HG02571 (cell line): ENCODE measurements around the gene LAMTOR4.

Experiments
- ATAC-seq: cut with Tn5 transposase; IDR thresholded peaks from one replicate; pipeline ENCODE4 v1.9.1; 2021; ENCODE audit warnings: mild to moderate bottlenecking, moderate library complexity; ENCODE audit not compliant: unreplicated experiment

LAMTOR4 gene

GRCh38 chr7:100148559-100149328, at the start of gene LAMTOR4:
Gene LAMTOR4 (plus strand): TSS chr7:100148918. CDS start chr7:100148973, 55 bp downstream.
- ATAC-seq = peak; percentile 98

- no peak for ATAC-seq
Measured at GRCh38 chr7:100099452-100099851, 49.3 kb upstream of the LAMTOR4 start.

DNA sequence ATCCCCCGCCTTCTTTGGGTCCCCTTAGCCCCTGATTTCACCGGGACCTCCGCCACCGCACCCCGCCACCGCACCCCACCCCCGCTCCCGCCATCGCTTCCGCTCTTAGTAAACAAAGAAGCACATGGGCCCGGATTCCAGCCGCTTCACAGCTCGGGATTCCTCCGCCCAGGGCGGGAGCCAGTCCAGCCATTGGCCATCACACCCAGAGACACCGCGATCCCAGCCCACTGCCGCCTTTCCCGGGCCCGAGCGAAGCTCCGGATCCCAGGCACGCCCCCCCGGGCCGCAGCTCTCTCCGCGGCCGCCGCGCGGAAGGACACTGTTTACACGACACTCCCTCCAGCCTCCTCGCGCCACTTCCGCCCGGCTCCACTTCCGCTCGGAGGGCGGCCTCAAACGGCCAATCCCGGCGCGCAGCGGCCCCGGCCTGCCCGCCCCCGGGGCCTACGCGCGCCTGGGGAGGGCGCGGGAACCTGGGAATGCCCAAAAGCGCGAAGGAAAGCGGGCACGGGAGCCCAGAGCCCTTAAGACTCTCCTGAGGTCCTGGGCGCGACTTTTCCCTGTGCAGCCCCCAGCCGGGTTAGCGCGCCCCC, 48.2 kb upstream of the LAMTOR4 start:
- peak; percentile 76 for ATAC-seq

DNA sequence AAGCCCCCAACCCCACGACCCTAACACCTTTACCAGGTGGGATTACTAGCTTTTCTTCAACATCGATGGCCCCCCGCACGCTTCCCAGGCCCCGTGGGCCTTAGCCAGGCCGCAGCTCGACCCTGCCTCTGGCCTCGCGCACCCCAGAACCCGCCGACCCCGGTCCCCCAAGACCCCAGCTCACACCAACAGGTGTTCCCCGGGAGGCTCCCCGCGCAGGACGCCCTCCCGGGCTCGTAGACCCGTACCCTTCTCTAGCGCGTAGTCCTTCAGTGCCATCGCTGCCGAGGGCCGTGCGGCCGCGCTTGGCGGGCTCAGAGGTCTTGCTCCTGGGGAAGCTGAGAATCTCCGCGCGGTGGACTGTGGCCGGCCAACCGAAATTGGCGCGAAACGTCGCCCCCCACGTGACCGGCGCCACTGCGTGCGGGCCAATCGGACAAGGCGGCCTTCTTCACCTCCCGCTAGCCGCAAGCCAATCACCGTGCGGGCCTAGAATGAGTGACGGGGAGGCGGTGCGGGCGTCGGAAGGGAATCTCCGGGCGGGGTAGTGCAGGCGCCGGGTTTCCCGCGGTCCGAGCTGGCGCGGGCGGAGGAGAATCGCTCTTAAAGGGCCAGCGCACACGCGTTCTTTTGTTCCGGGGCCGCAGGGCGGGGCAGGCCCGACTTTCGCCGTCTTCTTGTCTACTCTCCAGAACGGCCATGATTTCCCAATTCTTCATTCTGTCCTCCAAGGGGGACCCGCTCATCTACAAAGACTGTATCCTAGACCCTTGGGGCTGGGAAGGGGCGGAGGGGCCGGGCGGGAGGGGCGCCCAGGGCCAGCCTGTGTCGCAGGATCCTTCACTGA, 47.5 kb upstream of the LAMTOR4 start, which contains the start of the genes AP4M1 and MCM7:
TSS of gene AP4M1 (plus strand) at position 628 of the 847 bp plus-strand sequence. CDS start at position 700, 72 bp downstream.
TSS of gene MCM7 (minus strand) at position 382 of the 847 bp plus-strand sequence. CDS start at position 279, 103 bp downstream.
- peak; percentile 86 for ATAC-seq

GRCh38 chr7:100102950-100103840, 45.5 kb upstream of the LAMTOR4 start:
- ATAC-seq = no peak

DNA sequence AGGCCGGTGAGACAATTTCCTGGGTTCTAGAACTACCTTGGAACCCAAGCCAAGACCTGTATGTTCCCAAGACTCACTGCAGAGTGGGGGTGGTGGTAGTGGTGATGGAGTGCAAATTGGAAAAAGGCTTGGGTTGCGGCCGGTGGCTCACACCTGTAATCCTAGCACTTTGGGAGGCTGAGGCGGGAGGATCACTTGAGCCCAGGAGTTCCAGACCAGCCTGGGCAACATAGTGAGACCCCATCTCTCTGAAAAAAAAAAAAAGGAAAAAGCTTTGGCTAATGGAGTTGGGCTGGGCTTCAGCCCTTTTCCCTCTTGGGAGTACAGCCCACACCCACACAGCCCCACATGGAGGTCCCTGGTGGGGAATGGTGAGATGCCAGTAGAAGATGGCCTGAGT, 43.2 kb upstream of the LAMTOR4 start:
- ATAC-seq = no peak

DNA sequence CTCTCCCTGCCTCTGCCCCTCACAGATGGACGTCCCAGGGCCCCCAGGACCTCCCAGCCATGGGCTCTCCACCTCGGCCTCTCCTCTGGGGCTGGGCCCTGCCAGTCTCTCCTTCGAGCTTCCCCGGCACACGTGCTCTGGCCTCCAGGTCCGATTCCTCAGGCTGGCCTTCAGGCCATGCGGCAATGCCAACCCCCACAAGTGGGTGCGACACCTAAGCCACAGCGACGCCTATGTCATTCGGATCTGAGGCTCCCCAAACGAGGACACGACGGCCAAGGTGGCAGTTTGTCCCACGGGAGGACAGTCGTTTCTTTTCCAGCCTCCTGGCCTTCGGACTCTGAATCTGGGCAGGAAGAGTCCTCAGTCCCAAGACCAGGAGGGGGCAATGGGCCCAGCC, 42.1 kb upstream of the LAMTOR4 start:
- no peak for ATAC-seq

DNA sequence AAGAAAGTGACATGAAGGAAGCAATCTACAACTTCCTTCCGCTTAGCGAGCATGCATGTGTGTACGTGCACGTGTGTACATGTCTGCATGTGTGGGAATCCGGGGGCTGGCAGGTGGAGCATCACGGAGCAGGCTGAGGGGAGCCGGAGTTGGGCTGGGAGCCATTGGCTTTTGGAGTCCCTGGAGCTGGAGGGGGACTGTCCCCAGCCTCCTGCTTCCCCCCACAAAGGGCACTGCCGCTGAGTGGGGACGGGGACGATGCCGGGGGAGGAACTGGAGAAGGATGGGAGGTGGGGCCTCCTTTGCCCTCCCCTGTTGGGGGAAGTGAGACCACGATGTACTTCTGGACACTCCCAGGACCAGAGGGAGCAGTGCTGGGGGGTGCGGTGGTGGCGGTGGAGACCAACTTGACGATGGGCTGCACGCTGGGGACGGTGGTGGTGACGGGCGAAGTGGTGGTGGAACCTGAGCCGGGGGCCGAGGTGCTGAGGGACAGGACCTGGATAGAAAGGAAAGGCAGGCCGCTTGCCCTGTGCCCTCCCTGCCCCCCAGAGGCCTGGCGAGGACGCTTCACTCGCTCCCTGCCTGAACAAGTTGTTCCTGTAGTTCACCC, 41.5 kb upstream of the LAMTOR4 start:
- no peak for ATAC-seq

- no peak for ATAC-seq
Measured at GRCh38 chr7:100107890-100108289, 40.8 kb upstream of the LAMTOR4 start.

- no peak for ATAC-seq
Measured at GRCh38 chr7:100109521-100110163, 39.1 kb upstream of the LAMTOR4 start.

DNA sequence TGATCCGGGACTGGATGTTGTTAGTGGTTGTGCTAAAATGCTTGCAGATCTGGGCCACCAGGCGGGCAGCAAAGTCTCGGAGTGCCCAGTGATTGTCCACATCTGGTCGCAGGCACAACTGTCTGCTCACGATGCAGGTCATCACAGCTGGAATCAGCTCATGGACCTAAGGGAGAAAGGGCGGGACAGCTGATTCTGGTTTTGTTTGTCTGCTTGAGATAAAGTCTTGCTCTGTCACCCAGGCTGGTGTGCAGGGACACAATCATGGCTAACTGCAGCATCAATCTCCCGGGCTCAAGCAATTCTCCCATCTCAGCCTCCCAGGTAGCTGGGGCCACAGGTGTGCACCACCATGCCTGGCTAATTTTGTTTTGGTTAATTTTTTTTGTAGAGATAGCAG, 37.6 kb upstream of the LAMTOR4 start:
- no peak for ATAC-seq

DNA sequence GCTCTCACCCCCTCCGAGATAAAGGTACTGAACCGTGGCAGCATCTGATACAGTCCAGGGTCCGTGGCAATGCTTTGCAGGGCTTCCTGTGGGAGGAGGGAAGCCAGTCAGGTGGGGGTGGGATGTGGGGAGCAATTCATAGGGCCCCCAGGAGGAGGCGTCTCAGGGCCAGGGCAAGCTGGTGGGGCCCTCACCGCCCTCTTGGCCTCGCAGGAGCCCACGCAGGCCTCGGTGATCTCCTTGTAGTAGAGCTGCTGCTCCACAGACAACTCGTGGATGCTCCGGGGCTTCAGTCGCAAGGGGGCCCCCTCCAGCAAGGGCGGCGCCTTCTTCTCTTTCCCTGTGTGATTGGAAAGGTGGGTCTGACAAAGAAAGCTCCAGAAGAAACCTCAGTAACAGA, 36.8 kb upstream of the LAMTOR4 start:
- no peak for ATAC-seq

DNA sequence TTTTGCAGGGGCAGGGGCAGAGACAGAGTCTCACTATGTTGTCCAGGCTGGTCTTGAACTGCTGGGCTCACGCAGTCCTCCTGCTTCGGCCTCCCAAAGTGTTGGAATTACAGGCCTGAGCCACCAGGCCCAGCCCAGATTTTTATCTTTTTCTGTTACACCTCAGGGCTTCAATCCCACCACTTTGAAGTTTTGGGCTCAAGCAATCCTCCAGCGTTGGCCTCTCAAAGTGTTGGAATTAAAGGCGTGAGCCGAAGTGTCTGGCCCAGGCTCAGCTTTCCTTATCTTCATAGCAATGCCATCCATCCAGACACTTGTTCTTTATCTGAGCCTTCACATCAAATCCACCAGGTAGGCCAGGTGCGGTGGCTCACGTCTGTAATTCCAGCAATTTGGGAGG, 33.7 kb upstream of the LAMTOR4 start:
- ATAC-seq = no peak

DNA sequence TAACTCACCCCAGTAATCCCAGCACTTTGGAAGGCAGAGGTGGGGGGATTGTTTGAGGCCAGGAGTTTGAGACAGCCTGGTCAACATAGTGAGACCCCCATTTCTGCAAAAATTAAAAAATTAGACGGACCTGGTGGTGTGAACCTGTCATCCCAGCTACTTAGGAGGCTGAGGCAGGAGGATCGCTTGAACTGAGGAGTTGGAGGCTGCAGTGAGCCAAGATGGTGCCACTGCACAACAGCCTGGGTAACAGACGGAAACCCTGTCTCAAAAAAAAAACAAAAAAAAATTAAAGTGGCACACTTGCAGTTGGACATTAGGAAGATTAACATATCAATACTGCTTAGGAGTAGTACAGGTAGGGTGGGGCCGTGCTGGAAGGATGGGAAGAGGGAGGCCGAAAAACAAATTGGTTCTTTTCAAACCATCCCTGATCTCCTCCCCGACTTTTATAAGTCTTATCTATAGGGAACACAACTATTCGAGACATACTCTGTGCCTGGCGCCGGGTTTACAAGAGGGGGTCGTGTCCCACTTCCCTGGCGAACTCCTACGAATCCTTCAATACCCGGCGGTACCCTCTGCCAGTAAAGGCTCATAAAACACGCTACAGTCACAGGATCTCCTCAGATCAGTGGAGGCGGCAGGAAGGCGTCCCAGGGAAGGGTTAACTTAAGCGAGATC, 30.2 kb upstream of the LAMTOR4 start:
- no peak for ATAC-seq

GRCh38 chr7:100119072-100119969, 29.4 kb upstream of the LAMTOR4 start, which contains the start of the genes CNPY4 and TAF6:
Gene CNPY4 (plus strand): TSS chr7:100119634. CDS start chr7:100119745, 111 bp downstream.
Gene TAF6 (minus strand): TSS chr7:100119358. CDS start chr7:100114209, 5,149 bp downstream.
- peak; percentile 66 for ATAC-seq

DNA sequence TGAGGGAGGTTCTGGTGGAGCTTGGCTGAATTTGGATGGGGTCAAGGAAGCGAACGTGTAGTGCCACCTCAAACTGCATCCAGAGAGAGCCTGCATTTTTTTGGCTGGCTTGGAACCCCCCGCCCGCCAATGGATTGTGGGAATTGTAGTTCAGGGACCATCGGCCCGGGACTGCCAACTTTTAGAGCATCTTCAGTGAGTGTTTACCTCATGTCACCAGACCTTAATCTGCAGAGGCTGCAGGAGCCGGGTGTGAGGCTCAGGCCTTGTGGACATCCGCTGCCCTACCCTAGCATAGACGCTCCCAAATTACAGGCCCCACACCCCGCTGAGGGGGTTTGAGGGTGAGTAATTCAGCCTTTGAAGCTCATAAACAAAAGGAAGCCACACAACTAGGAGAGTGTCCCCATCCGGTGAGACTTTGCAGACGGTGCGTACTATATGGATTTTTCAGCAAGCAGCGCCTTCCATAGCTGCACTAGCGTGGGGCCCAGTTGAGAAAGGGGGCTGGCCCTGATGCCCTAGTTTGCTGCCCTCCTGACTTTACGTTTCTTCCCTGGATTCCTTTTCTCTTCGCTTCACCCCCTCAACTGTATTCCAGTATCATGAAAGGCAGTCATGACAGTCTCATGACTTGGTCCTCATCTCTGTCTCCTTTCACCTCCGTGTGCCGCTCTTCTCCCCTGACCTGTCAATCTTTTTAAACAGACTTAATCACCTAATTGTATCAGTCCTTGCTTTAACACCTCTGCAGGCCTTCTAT, 28.6 kb upstream of the LAMTOR4 start:
- ATAC-seq = peak; percentile 21

DNA sequence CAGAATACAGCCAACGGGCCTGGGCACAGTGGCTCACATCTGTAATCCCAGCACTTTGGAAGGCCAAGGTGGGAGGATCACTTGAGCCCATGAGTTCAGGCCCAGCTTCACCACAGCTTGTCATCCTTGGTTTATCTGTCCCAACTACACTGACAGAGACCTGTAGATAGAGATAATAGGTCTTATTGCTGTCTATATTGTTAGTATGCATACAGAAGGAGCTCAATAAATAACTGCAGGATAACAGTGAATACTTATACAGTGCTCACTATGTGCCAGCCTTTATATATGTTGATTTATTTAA, 28.0 kb upstream of the LAMTOR4 start:
- no peak for ATAC-seq
